ENCODE measurements around the gene VAC14.

Gene VAC14

DNA sequence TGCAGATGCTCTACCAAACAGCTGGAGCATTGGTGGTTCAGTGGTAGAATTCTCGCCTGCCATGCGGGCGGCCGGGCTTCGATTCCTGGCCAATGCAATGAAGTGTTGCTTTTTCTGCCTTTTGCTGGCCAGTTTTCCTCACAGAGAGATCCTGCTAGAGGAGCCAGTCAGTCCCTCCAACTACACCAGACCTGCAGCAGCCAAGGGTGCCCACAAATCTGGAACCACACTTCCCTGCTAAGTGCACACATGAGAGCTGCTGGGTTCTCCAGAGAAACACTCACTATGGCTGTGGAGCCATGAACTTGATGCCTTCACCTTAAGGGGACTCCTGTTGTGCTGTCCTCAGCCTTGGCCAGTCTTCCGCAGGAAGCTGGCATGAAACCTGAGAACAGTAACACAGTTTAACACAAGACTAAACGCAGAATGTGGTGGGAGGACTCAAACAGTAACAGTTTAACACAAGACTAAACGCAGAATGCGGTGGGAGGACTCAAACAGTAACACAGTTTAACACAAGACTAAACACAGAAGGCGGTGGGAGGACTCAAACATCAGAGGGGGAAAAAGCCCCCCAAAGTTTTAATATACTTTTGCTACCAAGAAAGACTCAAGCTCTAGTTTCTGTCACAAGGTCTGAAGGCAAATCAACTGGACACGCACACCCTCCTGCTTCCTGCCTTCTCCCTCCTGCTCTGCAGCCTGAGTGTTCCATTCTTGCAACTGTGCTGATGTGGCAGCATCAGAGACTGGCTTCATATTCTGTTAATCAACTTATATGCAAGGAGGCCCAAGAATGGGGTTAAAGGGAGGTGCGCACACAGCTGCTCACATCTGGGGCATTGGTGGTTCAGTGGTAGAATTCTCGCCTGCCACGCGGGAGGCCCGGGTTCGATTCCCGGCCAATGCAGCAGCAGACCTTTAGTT, 12.0 kb downstream of the VAC14 start:
- Mint-ChIP-seq H3K4me3 (peak overlapping the region; percentile 41), H3K4me1 (peaks cover 52% of the 10 kb centered on the region)
- DNase-seq, result peak; percentile 57

DNA sequence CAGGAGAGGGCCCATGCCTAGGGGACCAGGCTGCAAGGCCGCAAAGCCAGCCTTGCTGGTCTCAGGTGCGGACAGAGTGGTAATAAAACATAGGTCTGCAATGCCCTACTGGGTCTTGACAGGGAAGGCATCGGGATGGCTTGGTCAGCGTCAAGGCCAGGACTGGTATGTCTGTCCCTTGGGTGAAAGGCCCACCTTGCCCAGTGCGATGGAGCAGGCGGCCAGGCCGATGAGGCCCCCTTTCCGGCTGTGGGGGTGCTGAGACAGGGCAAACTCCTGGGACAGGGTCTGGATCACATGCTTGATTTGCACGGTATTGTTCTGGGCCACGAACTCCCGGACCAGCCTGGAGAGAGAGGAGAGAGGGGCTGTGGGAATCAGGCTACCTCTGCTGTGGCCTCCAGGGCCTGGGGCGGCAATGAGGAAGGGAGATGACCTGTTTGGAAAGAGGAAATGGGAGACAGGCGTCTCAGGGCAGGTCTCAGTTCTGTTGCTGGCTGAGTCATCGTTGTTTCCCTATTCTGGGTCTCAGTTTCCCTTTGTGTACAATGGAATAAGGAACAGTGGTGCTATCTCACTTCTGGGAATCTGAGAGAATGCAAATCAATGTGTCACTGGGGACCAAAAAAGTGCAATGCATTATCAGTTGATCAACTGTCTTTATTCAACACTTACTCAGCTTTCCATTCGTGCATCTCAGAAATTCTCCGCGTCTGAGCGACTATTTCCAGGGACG, 14.8 kb downstream of the VAC14 start:
- H3K4me3 Mint-ChIP-seq, result no peak overlapping the region
- no peak for DNase-seq
- no peaks in the 10 kb centered on the region for H3K9me3 Mint-ChIP-seq
- H3K36me3 Mint-ChIP-seq (ENCODE audit: low read depth), result peaks cover 42% of the 10 kb centered on the region
- H3K27me3 Mint-ChIP-seq (ENCODE audit: low read depth, poor library complexity), result peaks cover 3% of the 10 kb centered on the region
- TF ChIP-seq, protein P1, sequence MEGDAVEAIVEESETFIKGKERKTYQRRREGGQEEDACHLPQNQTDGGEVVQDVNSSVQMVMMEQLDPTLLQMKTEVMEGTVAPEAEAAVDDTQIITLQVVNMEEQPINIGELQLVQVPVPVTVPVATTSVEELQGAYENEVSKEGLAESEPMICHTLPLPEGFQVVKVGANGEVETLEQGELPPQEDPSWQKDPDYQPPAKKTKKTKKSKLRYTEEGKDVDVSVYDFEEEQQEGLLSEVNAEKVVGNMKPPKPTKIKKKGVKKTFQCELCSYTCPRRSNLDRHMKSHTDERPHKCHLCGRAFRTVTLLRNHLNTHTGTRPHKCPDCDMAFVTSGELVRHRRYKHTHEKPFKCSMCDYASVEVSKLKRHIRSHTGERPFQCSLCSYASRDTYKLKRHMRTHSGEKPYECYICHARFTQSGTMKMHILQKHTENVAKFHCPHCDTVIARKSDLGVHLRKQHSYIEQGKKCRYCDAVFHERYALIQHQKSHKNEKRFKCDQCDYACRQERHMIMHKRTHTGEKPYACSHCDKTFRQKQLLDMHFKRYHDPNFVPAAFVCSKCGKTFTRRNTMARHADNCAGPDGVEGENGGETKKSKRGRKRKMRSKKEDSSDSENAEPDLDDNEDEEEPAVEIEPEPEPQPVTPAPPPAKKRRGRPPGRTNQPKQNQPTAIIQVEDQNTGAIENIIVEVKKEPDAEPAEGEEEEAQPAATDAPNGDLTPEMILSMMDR (IDR thresholded peaks at IDR 0.05), result no peak
- no peak overlapping the region for H3K27ac Mint-ChIP-seq
- peaks cover 42% of the 10 kb centered on the region for H3K4me1 Mint-ChIP-seq

More for the DNA sequence above, 12.0 kb downstream of the VAC14 start:
- H3K27ac Mint-ChIP-seq, result peak overlapping the region; percentile 97
- H3K27me3 Mint-ChIP-seq (ENCODE audit: low read depth, poor library complexity), result peaks cover 4% of the 10 kb centered on the region
- peaks cover 14% of the 10 kb centered on the region for H3K36me3 Mint-ChIP-seq (ENCODE audit: low read depth)
- TF ChIP-seq, protein P1 (IDR thresholded peaks at IDR 0.05), result no peak
- no peaks in the 10 kb centered on the region for H3K9me3 Mint-ChIP-seq

DNA sequence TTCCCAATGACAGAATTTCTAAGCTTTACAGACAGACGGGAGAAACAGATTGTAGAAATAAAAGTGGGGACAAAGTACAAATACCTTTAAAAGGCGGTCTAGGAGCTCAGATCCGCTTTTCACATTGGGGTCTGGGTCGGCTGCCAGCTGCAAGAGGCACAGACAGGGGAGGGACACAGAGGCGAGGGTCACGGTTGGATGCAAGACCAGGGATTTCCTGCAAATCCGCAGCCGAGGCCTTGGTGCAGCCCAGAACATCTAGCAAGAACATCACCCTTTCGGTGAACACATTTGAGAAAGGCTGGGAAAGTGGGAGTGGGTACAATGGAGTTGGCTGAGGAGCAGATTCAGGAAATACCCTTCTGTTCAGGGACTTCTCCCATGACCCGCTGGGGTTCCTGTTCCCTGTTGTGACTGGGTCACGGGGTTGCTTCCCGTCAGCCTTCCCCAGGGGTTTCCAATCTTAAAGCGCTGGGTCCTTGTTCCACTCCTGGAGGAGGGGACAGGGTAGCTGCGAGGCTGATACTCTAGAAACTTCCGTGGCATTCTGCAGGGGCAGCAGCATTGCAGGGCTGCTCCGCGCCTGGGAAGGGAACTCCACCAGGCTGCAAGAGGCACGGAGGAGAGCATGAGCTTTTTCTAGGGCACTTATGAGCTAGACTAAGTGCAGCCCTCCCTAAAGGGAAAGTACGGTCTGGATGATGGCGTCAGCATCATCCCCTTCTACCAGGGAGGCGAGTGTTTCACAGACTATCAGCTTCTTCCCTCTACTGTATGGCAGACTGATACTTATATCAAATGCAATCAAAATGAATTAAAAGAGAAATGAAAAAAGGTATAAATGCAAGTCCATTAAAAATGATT, 16.0 kb downstream of the VAC14 start:
- no peaks in the 10 kb centered on the region for H3K9me3 Mint-ChIP-seq
- TF ChIP-seq, protein P1 (IDR thresholded peaks at IDR 0.05), result no peak
- no peak overlapping the region for H3K27ac Mint-ChIP-seq
- peaks cover 3% of the 10 kb centered on the region for H3K27me3 Mint-ChIP-seq (ENCODE audit: low read depth, poor library complexity)
- H3K4me1 Mint-ChIP-seq, result peaks cover 30% of the 10 kb centered on the region
- peaks cover 54% of the 10 kb centered on the region for H3K36me3 Mint-ChIP-seq (ENCODE audit: low read depth)
- no peak for DNase-seq
- H3K4me3 Mint-ChIP-seq, result no peak overlapping the region

DNA sequence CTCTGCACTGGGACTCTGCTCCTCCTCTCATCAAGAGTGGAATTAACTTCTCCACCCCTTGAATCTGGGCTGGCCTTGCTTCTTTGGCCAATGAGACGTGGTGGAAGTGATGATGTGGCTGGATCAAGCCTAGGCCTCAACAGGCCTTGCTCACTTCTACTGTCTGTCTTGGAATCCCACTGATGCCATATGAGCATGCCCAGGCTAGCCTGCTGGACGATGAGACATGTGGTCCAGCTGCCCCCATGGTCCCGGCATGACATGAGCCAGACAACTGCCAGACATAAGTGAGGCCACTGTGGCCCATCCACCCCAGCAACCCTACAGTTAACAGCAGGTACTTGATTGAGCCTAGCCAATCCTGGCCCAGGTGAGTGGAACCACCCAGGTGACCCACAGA, 18.7 kb downstream of the VAC14 start:
- Mint-ChIP-seq H3K9me3 (no peaks in the 10 kb centered on the region), H3K27ac (no peak overlapping the region), H3K36me3 (ENCODE audit: low read depth) (peaks cover 62% of the 10 kb centered on the region), H3K4me3 (no peak overlapping the region), H3K27me3 (ENCODE audit: low read depth, poor library complexity) (peaks cover 3% of the 10 kb centered on the region), H3K4me1 (peaks cover 19% of the 10 kb centered on the region)
- DNase-seq, result no peak
- TF ChIP-seq, protein P1 (IDR thresholded peaks at IDR 0.05), result no peak

DNA sequence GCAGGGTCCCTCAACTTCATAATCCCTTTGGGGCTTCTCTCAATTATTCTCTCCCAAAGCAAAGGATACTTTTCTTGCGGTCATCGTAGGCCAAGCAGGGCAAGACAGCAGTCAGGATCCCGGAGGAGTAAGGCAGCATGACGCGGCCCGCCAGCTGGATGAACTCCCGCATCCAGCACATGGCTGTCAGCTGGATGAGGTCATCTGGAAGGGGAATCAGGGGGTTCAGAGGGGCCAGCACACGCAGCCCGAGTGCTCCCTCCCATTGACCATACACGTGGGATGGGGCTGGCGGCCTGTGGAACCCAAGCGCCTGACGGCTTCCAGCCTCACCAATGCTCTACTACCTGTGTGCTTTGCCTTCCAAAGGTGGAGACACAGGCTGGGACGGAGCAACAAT, 19.2 kb downstream of the VAC14 start:
- Mint-ChIP-seq H3K9me3 (no peaks in the 10 kb centered on the region), H3K4me1 (peaks cover 15% of the 10 kb centered on the region), H3K36me3 (ENCODE audit: low read depth) (peaks cover 63% of the 10 kb centered on the region), H3K27ac (no peak overlapping the region), H3K27me3 (ENCODE audit: low read depth, poor library complexity) (peaks cover 3% of the 10 kb centered on the region), H3K4me3 (no peak overlapping the region)
- DNase-seq, result no peak
- TF ChIP-seq, protein P1 (IDR thresholded peaks at IDR 0.05), result no peak

All from nephron progenitor cell (in vitro differentiated cells).